PC-9 (cell line): ENCODE results near the gene IRF2. TPM values are rescaled to one million over a fixed set of nuclear protein-coding genes. Genes with fewer than 3 reads are reported as not detected.

Source experiments
- BruUV-seq: library from RNA; stranded (reverse); fragments of 400-500 nt; replicated peaks from 2 replicates; lab custom pipeline; 2021; lab: Mats Ljungman, UMichigan
- CTCF ChIA-PET: fragments of 300-600 bp; sonication (Branson Sonifier 250); formaldehyde crosslinking; loops from one replicate; lab custom pipeline; 2022; ENCODE audit warnings: antibody characterized with exemption; lab: Charles Lee
- POLR2A ChIA-PET: fragments of 300-600 bp; sonication (Branson Sonifier 250); formaldehyde crosslinking; loops from one replicate; lab custom pipeline; 2022; ENCODE audit warnings: antibody characterized with exemption; ENCODE audit not compliant: unreplicated experiment; lab: Charles Lee
- DNase-seq, 2 experiments: peaks; one replicate each; pipeline versions ENCODE4 v3.0.0 to v3.0.0-alpha.2; 2015 to 2022; ENCODE audit warnings: mixed read lengths in 1 of 2
- H2AFZ ChIP-seq: fragments of 200-600 bp; sonication (generic); 2 replicates; pipeline ENCODE4 v1.8.1; 2017; ENCODE audit warnings: antibody characterized with exemption
- H3F3A ChIP-seq: fragments of 200-600 bp; sonication (generic); 2 replicates; pipeline ENCODE4 v1.8.1; 2017; ENCODE audit warnings: antibody characterized with exemption, mild to moderate bottlenecking, low read depth; ENCODE audit not compliant: insufficient read depth
- H3K27ac ChIP-seq: fragments of 200-600 bp; sonication (generic); 2 replicates; pipeline ENCODE4 v1.6.1; 2016; ENCODE audit warnings: mixed run types
- H3K27me3 ChIP-seq: fragments of 200-600 bp; sonication (generic); 2 replicates; pipeline ENCODE4 v1.6.1; 2016; ENCODE audit warnings: low read depth, mixed run types; ENCODE audit not compliant: insufficient read depth
- H3K36me3 ChIP-seq: fragments of 200-600 bp; sonication (generic); 2 replicates; pipeline ENCODE4 v1.6.1; 2016; ENCODE audit warnings: low read depth, mixed run types
- H3K4me1 ChIP-seq: fragments of 200-600 bp; sonication (generic); replicated peaks from 2 replicates; pipeline ENCODE4 v1.6.1; 2016; ENCODE audit warnings: mixed run types; ENCODE audit not compliant: insufficient read depth
- H3K4me2 ChIP-seq: fragments of 200-600 bp; sonication (generic); 2 replicates; pipeline ENCODE4 v1.6.1; 2017; ENCODE audit warnings: mixed run types
- H3K4me3 ChIP-seq: fragments of 200-600 bp; sonication (generic); 2 replicates; pipeline ENCODE4 v1.6.1; 2016; ENCODE audit warnings: mixed run types
- H3K79me2 ChIP-seq: fragments of 200-600 bp; sonication (generic); 2 replicates; pipeline ENCODE4 v1.6.1; 2017; ENCODE audit warnings: low read depth, mixed run types
- H3K9me2 ChIP-seq: fragments of 200-600 bp; sonication (generic); 2 replicates; pipeline ENCODE4 v1.8.1; 2017; ENCODE audit warnings: mild to moderate bottlenecking; ENCODE audit not compliant: insufficient read depth
- H3K9me3 ChIP-seq: fragments of 200-600 bp; sonication (generic); 2 replicates; pipeline ENCODE4 v1.8.1; 2016; ENCODE audit warnings: low read depth; ENCODE audit not compliant: insufficient read depth
- H4K20me1 ChIP-seq: fragments of 200-600 bp; sonication (generic); 2 replicates; pipeline ENCODE4 v1.8.1; 2017; ENCODE audit not compliant: insufficient read depth
- CTCF ChIP-seq: fragments of 200-600 bp; sonication (generic); conservative IDR thresholded peaks from 2 replicates; pipeline ENCODE4 v1.6.1; 2017; ENCODE audit warnings: mixed run types, antibody characterized with exemption, mild to moderate bottlenecking, moderate library complexity
- EZH2 ChIP-seq: fragments of 200-600 bp; sonication (generic); IDR thresholded peaks from 2 replicates; pipeline ENCODE4 v1.8.0; 2017; ENCODE audit warnings: antibody characterized with exemption, low read depth
- intact Hi-C: fragments of 100-400 bp; cut with micrococcal nuclease; formaldehyde crosslinking; loops from one replicate; pipeline ENCODE4 v1.10.0; 2022; ENCODE audit not compliant: unreplicated experiment
- total RNA-seq: library from RNA; stranded (reverse); gene quantifications from 2 replicates; pipeline ENCODE4 v1.2.3, GENCODE V29; 2021

Gene IRF2
- total RNA-seq, 1 experiment from 2014 or later, result 34.4 TPM

GRCh38 chr4:184427093-184427492 is 47.3 kb downstream of the IRF2 start:
- Histone ChIP-seq H2AFZ (no peak overlapping the region), H3K27ac (no peak overlapping the region), H3K36me3 (no peaks in the 10 kb centered on the region; the same call in 1 of the 2 replicates), H3K9me3 (no peaks in the 10 kb centered on the region), H4K20me1 (no peaks in the 10 kb centered on the region), H3K4me1 (peaks cover 9% of the 10 kb centered on the region; the same call in 1 of the 2 replicates), H3F3A (no peaks in the 10 kb centered on the region), H3K9me2 (no peaks in the 10 kb centered on the region), H3K4me3 (no peak overlapping the region), H3K4me2 (0 out of 2 replicates have a peak overlapping the region, but pooled peaks have one; percentile 15), H3K27me3 (no peaks in the 10 kb centered on the region), H3K79me2 (no peaks in the 10 kb centered on the region)
- ChIA-PET POLR2A (no interaction called here), CTCF (interaction anchor here (0.6 kb wide), 1 partner anchor 179 kb away, joined by 5 read pairs; no protein-coding TSS in a partner anchor)
- TF ChIP-seq CTCF (no peak), EZH2 (no peak)
- DNase-seq, result no peak
- no TSS peak for BruUV-seq
- intact Hi-C loops, result no loop called here

- H3K4me3 ChIP-seq, result no peak overlapping the region
- no peaks in the 10 kb centered on the region for H3F3A ChIP-seq
- H4K20me1 ChIP-seq, result no peaks in the 10 kb centered on the region
- POLR2A ChIA-PET, result no interaction called here
- H3K4me1 ChIP-seq, result peaks cover 9% of the 10 kb centered on the region; the same call in 1 of the 2 replicates
- no peaks in the 10 kb centered on the region; the same call in 1 of the 2 replicates for H3K36me3 ChIP-seq
- no peak overlapping the region for H3K27ac ChIP-seq
- H3K9me3 ChIP-seq, result no peaks in the 10 kb centered on the region
- H2AFZ ChIP-seq, result no peak overlapping the region
- H3K79me2 ChIP-seq, result no peaks in the 10 kb centered on the region; the same call in 1 of the 2 replicates
- no peak overlapping the region for H3K4me2 ChIP-seq
- CTCF ChIA-PET, result no interaction called here
- no peak for DNase-seq
- intact Hi-C loops, result no loop called here
- no peak for TF ChIP-seq EZH2
- no peak for TF ChIP-seq CTCF
- no peaks in the 10 kb centered on the region for H3K9me2 ChIP-seq
- no peaks in the 10 kb centered on the region for H3K27me3 ChIP-seq
- BruUV-seq, result no TSS peak
Measured at GRCh38 chr4:184424993-184425758, 49.2 kb downstream of the IRF2 start.

- no TSS peak for BruUV-seq
- H3K9me2 ChIP-seq, result no peaks in the 10 kb centered on the region
- H3K9me3 ChIP-seq, result no peaks in the 10 kb centered on the region
- no peak overlapping the region for H3K4me2 ChIP-seq
- TF ChIP-seq CTCF, result no peak
- no peak for TF ChIP-seq EZH2
- H3K27me3 ChIP-seq, result no peaks in the 10 kb centered on the region
- H3K4me3 ChIP-seq, result no peak overlapping the region
- intact Hi-C loops, result no loop called here
- no peak for DNase-seq
- ChIA-PET CTCF (no interaction called here), POLR2A (no interaction called here)
- H2AFZ ChIP-seq, result no peak overlapping the region
- peaks cover 9% of the 10 kb centered on the region; the same call in 1 of the 2 replicates for H3K4me1 ChIP-seq
- H3K79me2 ChIP-seq, result no peaks in the 10 kb centered on the region; the same call in 1 of the 2 replicates
- H4K20me1 ChIP-seq, result no peaks in the 10 kb centered on the region
- H3K27ac ChIP-seq, result no peak overlapping the region
- H3F3A ChIP-seq, result no peaks in the 10 kb centered on the region
- H3K36me3 ChIP-seq, result no peaks in the 10 kb centered on the region; the same call in 1 of the 2 replicates
Measured at GRCh38 chr4:184424279-184424678, 50.1 kb downstream of the IRF2 start.
